DMS153 treated with DMSO at 0.1 percent for 48 hours (cell line): ENCODE data around the gene ASPDH.
"Not testable (repeated sequence)": the region's sequence is repeated elsewhere in the genome, so short reads cannot be mapped to it uniquely, and the experiment has no call there.

Experiments used
- DNase-seq: peaks from one replicate; lab custom pipeline; 2025; ENCODE audit not compliant: unreplicated experiment; lab: John Stamatoyannopoulos, UW

The ASPDH gene

GRCh38 chr19:50480281-50481111 is 33.2 kb downstream of the ASPDH start:
- no peak for DNase-seq

DNA sequence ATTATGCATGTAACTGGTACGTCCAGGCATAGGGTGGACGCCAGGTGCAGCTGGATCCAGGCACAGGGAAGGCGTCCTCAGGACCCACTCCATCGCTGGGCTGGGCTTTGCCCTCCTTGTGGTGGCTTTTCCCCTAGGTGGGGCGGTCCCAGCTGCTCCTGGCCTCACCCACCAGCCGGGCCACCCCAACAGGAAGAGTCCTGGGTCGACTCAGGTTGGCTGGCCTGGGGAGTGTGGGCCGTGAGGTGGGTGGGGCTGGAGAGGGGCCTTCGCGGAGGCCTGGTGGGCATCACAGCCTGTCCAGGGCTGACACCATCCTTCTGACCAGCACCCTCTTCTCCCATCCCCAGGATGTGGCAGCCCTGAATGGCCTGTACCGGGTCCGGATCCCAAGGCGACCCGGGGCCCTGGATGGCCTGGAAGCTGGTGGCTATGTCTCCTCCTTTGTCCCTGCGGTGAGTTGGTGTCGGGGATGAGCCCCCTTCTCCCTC is 33.9 kb downstream of the ASPDH start:
- DNase-seq: no peak

DNA sequence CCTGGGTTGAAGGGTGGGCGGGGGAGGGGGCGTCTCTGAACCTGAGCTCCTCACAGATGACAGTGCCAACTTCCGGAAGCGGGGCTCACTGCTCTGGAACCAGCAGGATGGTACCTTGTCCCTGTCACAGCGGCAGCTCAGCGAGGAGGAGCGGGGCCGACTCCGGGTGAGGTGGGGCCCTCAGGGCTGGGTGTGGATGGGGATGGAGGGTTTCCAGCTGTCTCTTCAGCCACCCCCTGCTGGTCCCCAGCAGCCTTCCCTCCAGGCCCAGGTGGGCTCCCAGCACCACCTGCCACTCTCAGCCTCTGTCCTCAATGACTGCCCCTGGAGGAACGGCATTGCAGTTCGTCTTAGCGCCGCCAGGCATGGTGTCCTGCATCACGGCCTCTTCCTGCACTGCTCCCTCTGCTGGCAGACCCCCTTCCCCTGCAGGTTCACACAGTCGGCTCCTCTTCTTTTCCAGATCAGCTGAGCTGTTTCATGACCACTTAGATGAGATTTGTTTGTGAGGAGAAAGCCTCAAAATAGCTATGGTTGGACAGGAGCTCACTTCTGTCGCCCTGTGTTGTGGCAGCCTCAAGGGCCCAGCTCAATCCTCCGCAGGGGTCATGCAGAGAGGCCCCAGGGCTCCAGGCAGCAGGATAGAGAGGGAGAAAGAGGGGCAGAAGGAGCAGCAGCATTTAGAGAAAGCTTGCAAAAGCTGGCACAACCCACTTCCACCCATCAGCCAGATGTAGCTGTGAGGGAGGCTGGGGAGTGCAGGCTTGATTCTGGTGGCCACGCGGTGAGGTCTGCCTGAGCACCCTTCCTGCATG is 34.6 kb downstream of the ASPDH start:
- DNase-seq: no peak

GRCh38 chr19:50477751-50478515 is 35.8 kb downstream of the ASPDH start:
- DNase-seq: no peak

DNA sequence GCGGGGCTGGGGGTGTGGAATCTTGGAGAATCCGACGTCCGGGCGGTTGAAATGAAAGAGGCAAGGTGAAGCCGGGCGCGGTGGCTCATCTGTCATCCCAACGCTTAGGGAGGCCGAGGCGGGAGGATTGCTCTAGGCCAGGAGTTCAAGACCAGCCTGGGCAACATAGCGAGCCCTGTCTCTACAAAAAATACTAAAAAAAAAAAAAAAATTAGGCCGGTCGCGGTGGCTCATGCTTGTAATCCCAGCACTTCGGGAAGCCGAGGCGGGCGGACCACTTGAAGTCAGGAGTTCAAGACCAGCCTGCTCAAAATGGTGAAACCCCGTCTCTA is 36.8 kb downstream of the ASPDH start:
- no peak for DNase-seq

- DNase-seq: peak; percentile 94
Measured at GRCh38 chr19:50476224-50476906, 37.3 kb downstream of the ASPDH start, which contains the start of the genes EMC10 and GARIN5A. Gene EMC10 (plus strand): TSS chr19:50476507. CDS start chr19:50476545, 38 bp downstream. Gene GARIN5A (minus strand): TSS chr19:50476848. CDS start chr19:50476388, 460 bp downstream.

GRCh38 chr19:50475736-50476223 is 37.9 kb downstream of the ASPDH start:
- no peak for DNase-seq

DNA sequence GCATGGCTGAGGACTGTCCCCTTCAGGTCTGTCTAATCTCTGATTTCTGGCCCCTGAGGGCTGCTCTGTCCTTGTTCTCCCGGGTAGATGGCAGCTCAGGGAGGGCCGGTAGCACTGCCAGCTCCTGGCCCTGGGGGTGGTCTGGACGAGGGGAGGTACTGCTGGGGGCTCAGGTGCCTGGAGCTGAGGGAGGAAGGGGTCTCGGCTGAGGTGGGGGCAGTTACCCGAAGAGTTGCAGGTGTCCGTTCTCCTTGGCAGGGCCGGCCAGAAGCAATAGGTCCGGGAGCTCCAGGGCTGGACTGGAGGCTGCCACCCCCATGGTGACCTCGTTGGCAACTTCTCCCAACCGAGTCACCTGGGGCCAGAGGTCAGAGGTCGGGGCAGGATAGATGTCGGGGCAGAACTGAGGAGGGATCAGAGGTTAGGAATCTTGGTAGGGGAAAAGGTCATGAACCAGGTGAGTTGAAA is 38.6 kb downstream of the ASPDH start:
- DNase-seq: no peak

- not testable (repeated sequence) for DNase-seq
Measured at GRCh38 chr19:50473336-50473735, 40.4 kb downstream of the ASPDH start.

DNA sequence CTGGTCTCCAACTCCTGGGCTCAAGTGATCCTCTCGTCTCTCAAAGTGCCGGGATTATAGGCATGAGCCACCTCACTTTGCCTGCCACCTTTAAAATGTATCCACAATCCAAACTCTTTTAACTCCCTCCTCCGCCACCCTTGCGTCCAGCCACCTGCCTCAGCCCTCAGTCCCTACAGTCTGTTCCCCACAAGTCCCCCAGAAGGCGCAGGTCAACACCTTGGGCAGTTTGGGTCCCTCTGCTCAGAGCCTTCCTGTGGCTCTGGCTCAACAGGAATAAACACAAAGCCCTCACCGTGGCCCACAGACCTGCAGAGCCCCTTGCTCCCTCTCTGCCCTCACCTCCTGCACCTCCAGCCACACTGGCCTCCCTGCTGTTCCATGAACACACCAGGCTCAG is 44.9 kb downstream of the ASPDH start:
- no peak for DNase-seq

GRCh38 chr19:50467566-50467965 is 46.1 kb downstream of the ASPDH start:
- no peak for DNase-seq

- no peak for DNase-seq
Measured at GRCh38 chr19:50466706-50467039, 47.0 kb downstream of the ASPDH start.

DNA sequence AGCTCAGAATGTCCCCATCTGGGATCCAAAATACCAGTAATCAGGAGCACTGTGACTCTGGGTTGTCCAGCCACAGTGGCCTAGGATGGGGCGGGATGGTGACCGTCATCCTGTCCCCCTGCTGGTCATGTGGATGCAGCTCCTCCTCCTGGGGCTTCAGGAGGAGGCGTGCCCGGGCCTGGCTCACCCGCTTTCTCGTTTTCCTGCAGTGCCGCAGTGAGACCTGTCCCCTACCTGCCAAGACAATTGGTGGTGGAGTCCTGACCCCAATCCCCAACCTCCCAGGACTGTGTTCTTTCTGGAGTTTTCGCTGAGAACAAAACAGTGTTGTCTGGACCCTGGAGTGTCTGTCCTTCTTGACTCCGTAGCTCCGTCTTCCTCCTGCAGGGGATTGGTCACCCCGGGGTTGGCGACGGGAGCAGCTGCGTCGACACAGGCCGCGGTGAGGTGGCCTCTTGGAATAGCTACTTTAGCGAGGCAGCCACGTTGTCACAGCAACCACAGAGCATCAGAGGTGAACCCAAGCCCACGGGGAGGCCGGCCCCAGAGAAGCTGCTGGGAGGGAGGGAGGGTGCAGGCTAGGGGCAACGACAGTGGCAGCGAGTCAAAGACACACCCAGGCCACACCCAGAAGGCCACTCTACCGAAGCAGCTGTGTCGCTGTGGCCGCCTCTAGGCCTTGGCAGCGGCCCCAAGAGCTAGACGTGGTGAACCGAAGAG is 47.6 kb downstream of the ASPDH start:
- DNase-seq: peak; percentile 44

GRCh38 chr19:50465000-50465399 is 48.7 kb downstream of the ASPDH start:
- DNase-seq: no peak

DNA sequence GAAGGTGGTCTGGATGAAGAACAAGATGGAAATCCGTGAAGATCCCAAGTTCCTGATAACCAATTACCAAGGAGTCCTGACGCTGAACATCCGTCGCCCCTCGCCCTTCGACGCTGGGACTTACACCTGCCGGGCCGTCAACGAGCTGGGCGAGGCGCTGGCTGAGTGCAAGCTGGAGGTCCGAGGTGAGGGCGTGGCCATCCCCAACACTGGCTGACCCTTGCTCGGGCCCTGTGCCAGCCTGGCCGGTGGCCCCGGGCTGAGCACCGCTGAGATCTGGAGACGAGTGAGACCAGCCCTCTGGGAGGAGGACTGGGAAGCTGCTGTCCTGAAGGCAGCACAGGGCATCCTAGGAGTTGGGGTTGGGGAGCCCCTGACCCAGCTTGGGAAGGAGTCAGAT is 49.4 kb downstream of the ASPDH start:
- DNase-seq: no peak

DNA sequence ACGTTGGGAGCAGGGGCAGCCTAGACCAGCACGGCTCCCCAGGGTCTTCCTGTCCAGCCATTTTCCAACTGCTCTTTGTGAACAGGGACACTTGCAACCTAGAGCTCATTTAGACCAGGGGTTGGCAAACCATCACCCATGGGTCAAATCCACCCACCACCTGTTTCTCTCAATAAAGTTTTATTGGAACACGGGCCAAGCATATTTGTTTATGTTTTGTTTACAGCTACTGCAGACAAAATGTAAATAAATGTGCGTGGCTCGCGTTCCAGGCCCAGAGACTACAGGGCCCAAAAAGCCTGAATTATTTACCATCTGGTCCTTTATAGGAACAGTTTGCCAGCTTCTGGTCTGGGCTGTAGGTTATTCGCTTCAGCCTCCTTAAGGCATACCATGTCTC is 50.7 kb downstream of the ASPDH start:
- no peak for DNase-seq
